Esophagus (tissue), 2 donors: Measurements from ENCODE around the gene HOXD8. TPM values are rescaled to one million over a fixed set of nuclear protein-coding genes. Genes with fewer than 3 reads are reported as not detected.

Experiments
- H3K27ac ChIP-seq, 2 donors: one replicate each; pipeline ENCODE4 v1.5.1; 2013; ENCODE audit warnings: low read depth in 2 of 2, mild to moderate bottlenecking in 2 of 2, inconsistent platforms in 1 of 2, low read length in 1 of 2, moderate library complexity in 1 of 2
- H3K27me3 ChIP-seq, 2 donors: one replicate each; pipeline ENCODE4 v1.6.1; 2013; ENCODE audit warnings: low read length in 2 of 2, control low read depth in 1 of 2, mild to moderate bottlenecking in 1 of 2; ENCODE audit not compliant: insufficient read depth in 2 of 2, control insufficient read depth in 1 of 2
- H3K36me3 ChIP-seq, 2 donors: one replicate each; pipeline ENCODE4 v1.6.1; 2013; ENCODE audit warnings: low read length in 1 of 2; ENCODE audit not compliant: control insufficient read depth in 2 of 2, insufficient read depth in 2 of 2
- H3K4me1 ChIP-seq, 2 donors: one replicate each; pipeline ENCODE4 v1.6.1; 2013; ENCODE audit warnings: low read length in 1 of 2; ENCODE audit not compliant: control insufficient read depth in 2 of 2, insufficient read depth in 2 of 2
- H3K4me3 ChIP-seq, 2 donors: one replicate each; pipeline ENCODE4 v1.5.1; 2013; ENCODE audit warnings: low read length in 2 of 2, mild to moderate bottlenecking in 2 of 2, low read depth in 1 of 2, moderate library complexity in 1 of 2
- H3K9me3 ChIP-seq, 2 donors: one replicate each; pipeline ENCODE4 v1.6.1; 2013; ENCODE audit warnings: mild to moderate bottlenecking in 2 of 2, low read depth in 1 of 2, low read length in 1 of 2, moderate library complexity in 1 of 2; ENCODE audit not compliant: control insufficient read depth in 2 of 2, insufficient read depth in 1 of 2
- WGBS, 2 donors: extraction: QIAGEN DNeasy Blood & Tissue Kit; methylation state at CpG; one replicate each; pipeline ENCODE4 v1.1.7; 2013; 5-methylcytosine and 5-hydroxymethylcytosine counted together
- polyA plus RNA-seq, 2 donors: library from polyadenylated mRNA; stranded (reverse); fragments of 200-250 nt; gene quantifications; one replicate each; pipeline ENCODE4 v1.2.3, GENCODE V29; 2013
- donor health status: healthy with polysubstance abuse.
- donor health status: Bipolar disorder and iron deficiency.

HOXD8 gene
- polyA plus RNA-seq, 2 donors: 1.0 to 1.3 TPM

- Histone ChIP-seq H3K27ac (no peak within 1 kb of the TSS), H3K36me3 (no peaks in the 10 kb centered on the region), H3K4me3 (peak within 1 kb of the TSS in 1 of 2 donors; percentile 7), H3K9me3 (peaks cover 2 to 12% of the 10 kb centered on the region in 2 donors), H3K27me3 (peaks cover 4 to 44% of the 10 kb centered on the region in 2 donors), H3K4me1 (peaks cover 0 to 3% of the 10 kb centered on the region in 2 donors)
- 14 to 18% methylated on average over 50 to 55 of the region's 55 CpGs for WGBS, 2 donors
Measured at GRCh38 chr2:176151442-176152287, 22.2 kb downstream of the HOXD8 start, which contains the start of gene HOXD4. HOXD4 (plus strand) TSS chr2:176151550; CDS start chr2:176151634, 84 bp downstream.

GRCh38 chr2:176152350-176153181 lies 23.1 kb downstream of the HOXD8 start:
- no peaks in the 10 kb centered on the region for H3K36me3 ChIP-seq
- WGBS, 2 donors: 16 to 24% methylated on average over 48 of the region's 48 CpGs
- peaks cover 4 to 43% of the 10 kb centered on the region in 2 donors for H3K27me3 ChIP-seq
- peaks cover 0 to 3% of the 10 kb centered on the region in 2 donors for H3K4me1 ChIP-seq
- H3K27ac ChIP-seq: no peak overlapping the region
- H3K4me3 ChIP-seq: no peak overlapping the region
- peaks cover 2 to 10% of the 10 kb centered on the region in 2 donors for H3K9me3 ChIP-seq

- peaks cover under 1 to 6% of the 10 kb centered on the region in 2 donors for H3K9me3 ChIP-seq
- H3K4me3 ChIP-seq: no peak overlapping the region
- H3K36me3 ChIP-seq: no peaks in the 10 kb centered on the region
- H3K27ac ChIP-seq: no peak overlapping the region
- 33 to 39% methylated on average over 11 of the region's 11 CpGs for WGBS, 2 donors
- peaks cover 0 to 5% of the 10 kb centered on the region in 2 donors for H3K4me1 ChIP-seq
- H3K27me3 ChIP-seq: peaks cover 4 to 55% of the 10 kb centered on the region in 2 donors
Measured at GRCh38 chr2:176154576-176155252, 25.2 kb downstream of the HOXD8 start.

- Histone ChIP-seq H3K9me3 (peaks cover 0 to 7% of the 10 kb centered on the region in 2 donors), H3K27me3 (peaks cover 4 to 63% of the 10 kb centered on the region in 2 donors), H3K36me3 (no peaks in the 10 kb centered on the region), H3K4me1 (peaks cover 3 to 10% of the 10 kb centered on the region in 2 donors), H3K27ac (no peak overlapping the region), H3K4me3 (no peak overlapping the region)
- WGBS, 2 donors: 21 to 26% methylated on average over 6 of the region's 6 CpGs
Measured at GRCh38 chr2:176155356-176156044, 26.0 kb downstream of the HOXD8 start.

GRCh38 chr2:176156301-176156806 lies 26.8 kb downstream of the HOXD8 start:
- H3K9me3 ChIP-seq: peaks cover 0 to 6% of the 10 kb centered on the region in 2 donors
- no peak overlapping the region for H3K27ac ChIP-seq
- H3K36me3 ChIP-seq: no peaks in the 10 kb centered on the region
- H3K4me3 ChIP-seq: no peak overlapping the region
- peaks cover 3 to 64% of the 10 kb centered on the region in 2 donors for H3K27me3 ChIP-seq
- peaks cover 3 to 10% of the 10 kb centered on the region in 2 donors for H3K4me1 ChIP-seq
- WGBS, 2 donors: 25 to 40% methylated on average over 8 of the region's 8 CpGs

- Histone ChIP-seq H3K4me3 (peak within 1 kb of the TSS in 1 of 2 donors; percentile 13), H3K4me1 (peaks cover 3 to 10% of the 10 kb centered on the region in 2 donors), H3K9me3 (peaks cover 0 to 6% of the 10 kb centered on the region in 2 donors), H3K27me3 (peaks cover 4 to 63% of the 10 kb centered on the region in 2 donors), H3K36me3 (no peaks in the 10 kb centered on the region), H3K27ac (no peak within 1 kb of the TSS)
- 10 to 16% methylated on average over 48 of the region's 48 CpGs for WGBS, 2 donors
Measured at GRCh38 chr2:176156807-176157498, 27.4 kb downstream of the HOXD8 start, which contains the start of gene HOXD3. HOXD3 (plus strand) TSS chr2:176157307; CDS start chr2:176169115, 11,808 bp downstream.

- Histone ChIP-seq H3K27me3 (peaks cover 8 to 65% of the 10 kb centered on the region in 2 donors), H3K4me1 (peaks cover 3 to 9% of the 10 kb centered on the region in 2 donors), H3K9me3 (peaks cover 0 to 6% of the 10 kb centered on the region in 2 donors), H3K4me3 (peak overlapping the region in 1 of 2 donors; percentile 13), H3K36me3 (no peaks in the 10 kb centered on the region), H3K27ac (no peak overlapping the region)
- 16 to 23% methylated on average over 43 of the region's 43 CpGs for WGBS, 2 donors
Measured at GRCh38 chr2:176157499-176158185, 28.1 kb downstream of the HOXD8 start.

- 18 to 20% methylated on average over 22 of the region's 22 CpGs for WGBS, 2 donors
- H3K27me3 ChIP-seq: peaks cover 8 to 65% of the 10 kb centered on the region in 2 donors
- no peak overlapping the region for H3K4me3 ChIP-seq
Measured at GRCh38 chr2:176158186-176158591, 28.7 kb downstream of the HOXD8 start.

More at GRCh38 chr2:176158186-176158591, 28.7 kb downstream of the HOXD8 start:
- Histone ChIP-seq H3K36me3 (no peaks in the 10 kb centered on the region), H3K27ac (no peak overlapping the region), H3K4me1 (peaks cover 3 to 9% of the 10 kb centered on the region in 2 donors), H3K9me3 (peaks cover 0 to 6% of the 10 kb centered on the region in 2 donors)
